Epithelial cell of esophagus (primary cell): ENCODE measurements around the gene ASB8.
A peak's percentile ranks its signal among the peaks of the same experiment; 100 is the strongest.

Experiments used
- DNase-seq: peaks from one replicate; pipeline ENCODE4 v3.0.0; 2010; ENCODE audit warnings: low read depth
- H3K4me3 ChIP-seq: 2 replicates; pipeline ENCODE4 v1.5.1; 2011; ENCODE audit warnings: mild to moderate bottlenecking, low read length, control low read depth
- TF ChIP-seq, protein P1 (sequence below): IDR thresholded peaks from 2 replicates; pipeline ENCODE4 v1.5.1; 2011; ENCODE audit warnings: low read depth, mild to moderate bottlenecking, low read length, control low read depth, inconsistent platforms; ENCODE audit not compliant: insufficient read depth; ENCODE audit errors: missing control alignments

Gene ASB8

DNA sequence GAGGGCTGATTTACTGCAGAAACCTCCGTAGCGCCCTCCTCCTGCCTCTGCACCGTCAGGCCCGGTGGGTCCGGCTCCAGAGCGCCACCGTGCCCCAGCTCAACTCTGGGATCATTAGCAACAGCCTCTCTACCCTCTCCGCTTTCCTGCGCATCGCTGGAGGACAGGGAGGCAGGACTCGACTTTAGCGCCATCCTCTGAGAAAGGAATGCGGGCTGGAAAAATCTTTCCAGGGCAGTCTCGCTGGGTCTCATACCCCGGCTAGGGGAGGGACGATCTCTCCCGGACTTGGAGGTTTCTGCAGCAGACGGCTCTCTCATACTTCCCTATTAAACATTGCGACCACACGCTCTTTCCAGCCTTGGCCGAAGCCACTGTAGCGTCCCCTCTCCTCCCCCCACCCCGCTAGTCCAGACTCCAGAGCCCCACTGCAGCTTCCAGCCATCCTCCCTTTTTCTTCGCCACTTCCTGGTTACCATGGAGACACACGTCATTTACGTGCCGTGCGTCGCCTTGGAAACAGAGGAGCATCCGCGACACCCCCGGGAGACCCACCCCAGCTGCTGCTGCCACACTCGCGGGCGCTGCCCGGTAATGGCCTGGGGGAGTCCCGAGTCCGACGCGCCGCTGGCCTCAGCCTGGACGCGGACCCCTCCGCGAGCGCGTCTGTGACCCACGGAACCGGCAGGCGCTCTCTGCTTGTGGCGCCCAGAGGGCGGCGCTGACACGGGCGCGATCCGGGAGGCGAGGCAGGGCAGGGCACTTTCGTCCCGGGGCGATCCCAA, 26.0 kb upstream of the ASB8 start, which contains the start of gene CCDC184:
TSS of gene CCDC184 (plus strand) at position 554 of the 785 bp plus-strand sequence. CDS start 479 bp downstream, outside the sequence.
- peak; percentile 47 for DNase-seq
- H3K4me3 ChIP-seq, result peak within 1 kb of the TSS; percentile 49
- TF ChIP-seq, protein P1, sequence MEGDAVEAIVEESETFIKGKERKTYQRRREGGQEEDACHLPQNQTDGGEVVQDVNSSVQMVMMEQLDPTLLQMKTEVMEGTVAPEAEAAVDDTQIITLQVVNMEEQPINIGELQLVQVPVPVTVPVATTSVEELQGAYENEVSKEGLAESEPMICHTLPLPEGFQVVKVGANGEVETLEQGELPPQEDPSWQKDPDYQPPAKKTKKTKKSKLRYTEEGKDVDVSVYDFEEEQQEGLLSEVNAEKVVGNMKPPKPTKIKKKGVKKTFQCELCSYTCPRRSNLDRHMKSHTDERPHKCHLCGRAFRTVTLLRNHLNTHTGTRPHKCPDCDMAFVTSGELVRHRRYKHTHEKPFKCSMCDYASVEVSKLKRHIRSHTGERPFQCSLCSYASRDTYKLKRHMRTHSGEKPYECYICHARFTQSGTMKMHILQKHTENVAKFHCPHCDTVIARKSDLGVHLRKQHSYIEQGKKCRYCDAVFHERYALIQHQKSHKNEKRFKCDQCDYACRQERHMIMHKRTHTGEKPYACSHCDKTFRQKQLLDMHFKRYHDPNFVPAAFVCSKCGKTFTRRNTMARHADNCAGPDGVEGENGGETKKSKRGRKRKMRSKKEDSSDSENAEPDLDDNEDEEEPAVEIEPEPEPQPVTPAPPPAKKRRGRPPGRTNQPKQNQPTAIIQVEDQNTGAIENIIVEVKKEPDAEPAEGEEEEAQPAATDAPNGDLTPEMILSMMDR, result no peak

DNA sequence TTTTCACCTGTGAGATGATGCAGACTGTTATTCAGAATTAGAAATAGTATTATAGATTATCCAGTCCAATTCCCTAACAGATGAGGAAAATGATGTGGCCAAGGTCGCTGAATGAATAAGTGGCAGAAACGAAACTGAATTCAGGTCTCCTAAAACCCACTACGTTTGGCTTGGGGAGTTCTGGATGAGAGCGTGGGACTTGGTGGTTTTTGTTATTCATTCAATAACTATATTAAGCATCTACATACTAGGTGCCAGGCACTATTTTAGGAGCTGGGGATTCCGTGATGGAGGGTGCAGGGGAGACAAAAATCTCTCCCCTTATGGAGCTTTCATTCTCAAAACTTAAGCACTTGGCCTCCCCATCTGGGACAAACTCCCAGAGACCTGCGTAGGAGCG, 25.3 kb upstream of the ASB8 start:
- TF ChIP-seq, protein P1, result no peak
- peak overlapping the region; percentile 49 for H3K4me3 ChIP-seq
- DNase-seq, result no peak

DNA sequence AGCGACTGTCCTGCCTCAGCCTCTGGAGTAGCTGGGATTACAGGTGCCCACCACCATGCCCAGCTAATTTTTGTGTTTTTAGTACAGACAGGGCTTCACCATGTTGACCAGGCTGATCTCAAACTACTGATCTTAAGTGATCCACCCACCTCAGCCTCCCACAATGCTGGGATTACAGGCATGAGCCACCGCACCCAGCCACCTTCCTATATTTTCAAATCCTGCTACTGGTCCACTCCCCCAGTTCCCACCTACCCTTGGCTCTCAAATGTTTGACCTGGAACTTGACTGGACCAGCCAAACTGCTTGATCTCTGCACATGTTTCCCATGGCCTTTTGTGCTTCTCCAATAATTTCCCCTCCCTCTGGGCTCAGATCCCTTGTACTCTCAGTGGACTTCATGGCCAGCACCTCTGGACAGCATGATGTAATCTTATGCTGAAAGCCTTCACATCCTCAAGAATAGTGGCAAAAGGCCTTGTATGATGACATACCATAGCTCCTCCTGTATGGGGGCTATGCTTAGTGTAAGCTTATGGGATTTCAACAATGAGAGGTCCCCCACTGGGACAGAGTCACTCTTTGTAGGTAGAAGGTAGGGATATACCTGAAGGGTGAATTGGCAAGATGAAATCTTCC, 23.7 kb upstream of the ASB8 start:
- no peak overlapping the region for H3K4me3 ChIP-seq
- TF ChIP-seq, protein P1, result no peak
- no peak for DNase-seq

DNA sequence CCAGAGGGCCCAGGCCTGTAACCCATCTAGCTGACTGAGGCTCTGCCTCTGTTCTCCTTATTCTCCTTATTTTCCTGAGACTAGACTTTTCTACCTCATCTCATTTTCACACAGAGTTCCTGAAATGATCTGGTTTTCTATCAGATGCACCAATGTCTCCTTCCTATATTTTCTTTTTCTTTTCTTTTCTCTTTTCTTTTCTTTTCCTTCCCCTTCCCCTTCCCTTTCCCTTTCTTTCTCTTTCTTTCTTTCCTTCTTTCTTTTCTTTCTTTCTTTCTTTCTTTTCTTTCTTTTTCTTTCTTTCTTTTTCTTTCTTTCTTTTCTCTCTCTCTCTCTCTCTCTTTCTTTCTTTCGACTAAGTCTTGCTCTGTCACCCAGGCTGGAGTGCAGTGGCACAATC, 23.1 kb upstream of the ASB8 start:
- no peak overlapping the region for H3K4me3 ChIP-seq
- DNase-seq, result no peak
- TF ChIP-seq, protein P1, result no peak

DNA sequence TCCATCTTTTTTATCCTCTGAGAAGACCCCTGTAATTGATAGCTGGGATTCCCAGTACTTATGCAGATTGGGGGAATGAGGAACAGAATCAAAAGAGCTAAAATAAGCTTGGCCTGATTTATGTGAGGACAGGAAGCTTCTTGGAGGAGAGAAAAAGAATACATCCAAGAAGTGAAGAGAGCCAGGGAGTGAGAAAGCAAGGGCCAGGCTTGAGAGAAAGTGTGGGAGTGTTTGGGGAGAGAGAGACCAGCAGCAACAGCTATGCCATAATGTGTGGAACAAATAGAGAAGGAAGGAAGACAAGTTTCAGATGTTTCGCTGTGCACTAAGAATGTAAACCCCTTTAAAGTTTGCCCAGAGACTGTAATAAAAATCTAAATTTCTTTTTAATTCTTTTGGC, 22.2 kb upstream of the ASB8 start:
- TF ChIP-seq, protein P1, result no peak

DNA sequence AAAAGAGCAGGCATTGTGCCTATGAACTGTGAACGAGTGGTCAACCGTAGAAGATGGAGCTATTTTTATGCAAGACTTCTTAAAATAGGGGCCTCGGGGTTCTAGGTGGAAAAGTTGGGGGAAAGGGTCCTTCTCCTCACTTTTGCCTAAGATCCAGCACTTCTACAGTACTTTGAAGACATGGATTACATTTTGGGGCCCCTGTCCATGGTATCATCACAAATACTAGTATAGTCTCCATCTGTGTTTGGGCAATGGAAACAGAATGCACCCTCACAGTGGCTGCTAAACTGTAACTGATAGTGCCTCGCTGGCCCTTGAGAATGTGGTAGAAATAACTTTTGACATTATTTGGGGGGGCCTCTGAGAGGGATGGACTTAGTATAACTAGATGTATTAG, 20.7 kb upstream of the ASB8 start:
- TF ChIP-seq, protein P1, result no peak
- H3K4me3 ChIP-seq, result no peak overlapping the region
- DNase-seq, result no peak

More for the DNA sequence above, 22.2 kb upstream of the ASB8 start:
- DNase-seq, result no peak
- no peak overlapping the region for H3K4me3 ChIP-seq
